GM12878 (cell line): ENCODE results near the gene CREBBP. TPM values are rescaled to one million over a fixed set of nuclear protein-coding genes. Genes with fewer than 3 reads are reported as not detected.

Experiments used
- BRCA1 ChIP-seq: IDR thresholded peaks from 2 replicates; pipeline ENCODE4 v1.6.1; 2011; ENCODE audit warnings: low read depth, low read length, improper control_type of control experiment
- CBFB ChIP-seq: IDR thresholded peaks from 2 replicates; pipeline ENCODE4 v1.6.1; 2016; ENCODE audit warnings: antibody characterized with exemption, low read depth
- CHD4 ChIP-seq: fragments of 200-600 bp; sonication (generic); IDR thresholded peaks from 2 replicates; pipeline ENCODE4 v1.6.1; 2016; ENCODE audit warnings: mild to moderate bottlenecking
- CREB1 ChIP-seq: IDR thresholded peaks from 2 replicates; pipeline ENCODE4 v1.6.1; 2012; ENCODE audit warnings: low read depth, mild to moderate bottlenecking, inconsistent platforms
- FOXM1 ChIP-seq: IDR thresholded peaks from 2 replicates; pipeline ENCODE4 v1.6.1; 2012; ENCODE audit warnings: low read depth, mild to moderate bottlenecking, inconsistent platforms, low read length, moderate library complexity
- IKZF1 ChIP-seq: fragments of 450-650 bp; conservative IDR thresholded peaks from 2 replicates; pipeline ENCODE4 v1.6.1; 2017; ENCODE audit warnings: antibody characterized with exemption, mild to moderate bottlenecking
- IKZF2 ChIP-seq, 2 experiments: fragments of 450-650 bp; IDR thresholded peaks; 2 replicates each; pipeline ENCODE4 v1.6.1; 2017; ENCODE audit warnings: mild to moderate bottlenecking in 2 of 2, moderate library complexity in 2 of 2
- JUND ChIP-seq: IDR thresholded peaks from 2 replicates; pipeline ENCODE4 v1.6.1; 2012; ENCODE audit warnings: low read depth, mild to moderate bottlenecking, low read length, improper control_type of control experiment, moderate library complexity
- MLLT1 ChIP-seq: fragments of 450-650 bp; IDR thresholded peaks from 2 replicates; pipeline ENCODE4 v1.6.1; 2016; ENCODE audit warnings: mild to moderate bottlenecking
- NR2C2 ChIP-seq: IDR thresholded peaks from 2 replicates; pipeline ENCODE4 v1.6.1; 2011; ENCODE audit warnings: borderline replicate concordance, low read depth; ENCODE audit not compliant: control insufficient read depth, insufficient read length
- PAX8 ChIP-seq: fragments of 450-650 bp; IDR thresholded peaks from 2 replicates; pipeline ENCODE4 v1.6.1; 2017; ENCODE audit warnings: mild to moderate bottlenecking, moderate library complexity
- SKIL ChIP-seq: fragments of 450-650 bp; IDR thresholded peaks from 2 replicates; pipeline ENCODE4 v1.6.1; 2017; ENCODE audit warnings: mild to moderate bottlenecking, low read depth, inconsistent platforms; ENCODE audit not compliant: poor library complexity, severe bottlenecking
- SMC3 ChIP-seq: IDR thresholded peaks from 2 replicates; pipeline ENCODE4 v1.6.1; 2011; ENCODE audit warnings: low read length, improper control_type of control experiment, borderline replicate concordance
- SUPT20H ChIP-seq: IDR thresholded peaks from 2 replicates; pipeline ENCODE4 v1.6.1; 2011; ENCODE audit warnings: low read depth, mild to moderate bottlenecking, low read length, moderate library complexity, borderline replicate concordance; ENCODE audit not compliant: control insufficient read depth
- ZBTB4 ChIP-seq: fragments of 450-650 bp; formaldehyde crosslinking; IDR thresholded peaks from 2 replicates; pipeline ENCODE4 v1.4.0; 2022; ENCODE audit warnings: mild to moderate bottlenecking, moderate library complexity
- ZNF207 ChIP-seq: fragments of 450-650 bp; IDR thresholded peaks from 2 replicates; pipeline ENCODE4 v1.6.1; 2014; ENCODE audit warnings: antibody characterized with exemption, mild to moderate bottlenecking, borderline replicate concordance
- ZNF24 ChIP-seq: fragments of 450-650 bp; IDR thresholded peaks from 2 replicates; pipeline ENCODE4 v1.6.1; 2017; ENCODE audit warnings: antibody characterized with exemption, mild to moderate bottlenecking
- ZNF274 ChIP-seq: IDR thresholded peaks from one replicate; pipeline ENCODE4 v1.8.0; 2011; ENCODE audit not compliant: insufficient read length, insufficient read depth
- ZNF622 ChIP-seq: fragments of 450-650 bp; IDR thresholded peaks from 2 replicates; pipeline ENCODE4 v1.6.1; 2017; ENCODE audit warnings: mild to moderate bottlenecking, inconsistent platforms
- ZSCAN29 ChIP-seq: fragments of 450-650 bp; IDR thresholded peaks from 2 replicates; pipeline ENCODE4 v1.6.1; 2017; ENCODE audit warnings: mild to moderate bottlenecking, moderate library complexity
- polyA plus RNA-seq, 11 experiments: library from polyadenylated mRNA; depleted of rRNA in 4 of 11; unstranded in 6 of 11; stranded (reverse) in 5 of 11; fragments of >200 nt; fragmentation: Nextera tagmentation in 4 of 11; fragmentation: Illumina TruSeq in 1 of 11; extraction: Ambion mirVana in 4 of 11; extraction: Trizol in 1 of 11; gene quantifications; 1 replicate in 1 of 11; 2 replicates in 10 of 11; pipeline versions ENCODE4 v1.2.1 to v1.2.3, GENCODE V29; 2011 to 2016; ENCODE audit warnings: inconsistent platforms in 2 of 11, missing spikeins in 2 of 11, low read depth in 1 of 11
- total RNA-seq, 4 experiments: library from RNA; depleted of rRNA in 3 of 4; stranded (reverse); fragments of >200 nt in 3 of 4; fragmentation: Illumina TruSeq in 1 of 4; extraction: Trizol in 1 of 4; gene quantifications; 2 replicates each; pipeline versions ENCODE4 v1.2.1 to v1.2.3, GENCODE V29; 2013 to 2021
- TF ChIP-seq, protein P1 (sequence below): fragments of 150-350 bp; IDR thresholded peaks from 2 replicates; pipeline ENCODE4 v1.6.1; 2016; ENCODE audit warnings: low read depth, low read length

The CREBBP gene
- total and polyA plus RNA-seq, 10 of the 15 experiments (the other 5 are each of a cell fraction or from before 2014, with no cell fraction given) = 3.4 to 32.7 (median 7.9) TPM

- TF ChIP-seq, protein P1, sequence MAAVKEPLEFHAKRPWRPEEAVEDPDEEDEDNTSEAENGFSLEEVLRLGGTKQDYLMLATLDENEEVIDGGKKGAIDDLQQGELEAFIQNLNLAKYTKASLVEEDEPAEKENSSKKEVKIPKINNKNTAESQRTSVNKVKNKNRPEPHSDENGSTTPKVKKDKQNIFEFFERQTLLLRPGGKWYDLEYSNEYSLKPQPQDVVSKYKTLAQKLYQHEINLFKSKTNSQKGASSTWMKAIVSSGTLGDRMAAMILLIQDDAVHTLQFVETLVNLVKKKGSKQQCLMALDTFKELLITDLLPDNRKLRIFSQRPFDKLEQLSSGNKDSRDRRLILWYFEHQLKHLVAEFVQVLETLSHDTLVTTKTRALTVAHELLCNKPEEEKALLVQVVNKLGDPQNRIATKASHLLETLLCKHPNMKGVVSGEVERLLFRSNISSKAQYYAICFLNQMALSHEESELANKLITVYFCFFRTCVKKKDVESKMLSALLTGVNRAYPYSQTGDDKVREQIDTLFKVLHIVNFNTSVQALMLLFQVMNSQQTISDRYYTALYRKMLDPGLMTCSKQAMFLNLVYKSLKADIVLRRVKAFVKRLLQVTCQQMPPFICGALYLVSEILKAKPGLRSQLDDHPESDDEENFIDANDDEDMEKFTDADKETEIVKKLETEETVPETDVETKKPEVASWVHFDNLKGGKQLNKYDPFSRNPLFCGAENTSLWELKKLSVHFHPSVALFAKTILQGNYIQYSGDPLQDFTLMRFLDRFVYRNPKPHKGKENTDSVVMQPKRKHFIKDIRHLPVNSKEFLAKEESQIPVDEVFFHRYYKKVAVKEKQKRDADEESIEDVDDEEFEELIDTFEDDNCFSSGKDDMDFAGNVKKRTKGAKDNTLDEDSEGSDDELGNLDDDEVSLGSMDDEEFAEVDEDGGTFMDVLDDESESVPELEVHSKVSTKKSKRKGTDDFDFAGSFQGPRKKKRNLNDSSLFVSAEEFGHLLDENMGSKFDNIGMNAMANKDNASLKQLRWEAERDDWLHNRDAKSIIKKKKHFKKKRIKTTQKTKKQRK = no peak
- peak; percentile 36 to 53; a peak in 1 of 4 replicates for TF ChIP-seq IKZF2 (IDR thresholded peaks at IDR 0.05)
- TF ChIP-seq ZNF274 = no peak
- no peak for TF ChIP-seq CHD4
- TF ChIP-seq PAX8 = no peak
- TF ChIP-seq BRCA1 = no peak
- TF ChIP-seq ZSCAN29 = no peak
- no peak for TF ChIP-seq NR2C2
- no peak for TF ChIP-seq ZNF622
- TF ChIP-seq MLLT1 = no peak
- peak; percentile 48; the same call in 1 of the 2 replicates for TF ChIP-seq CBFB
- TF ChIP-seq ZBTB4 (CRISPR knock-in tag) = no peak
- no peak for TF ChIP-seq FOXM1
- TF ChIP-seq ZNF207 = no peak
- TF ChIP-seq JUND = peak; percentile 73; the same call in 1 of the 2 replicates
- no peak for TF ChIP-seq CREB1
- no peak for TF ChIP-seq SUPT20H
- 0 out of 2 replicates have a peak, but pooled peaks have one; percentile 35 for TF ChIP-seq ZNF24
- TF ChIP-seq IKZF1 = peak; percentile 61
- no peak for TF ChIP-seq SMC3
- peak; percentile 26 for TF ChIP-seq SKIL
Observed at GRCh38 chr16:3787924-3788661, 92.4 kb downstream of the CREBBP start (continued).
